GM21381 (cell line): ENCODE results near the gene FTH1.
"Not testable (repeated sequence)": the region's sequence is repeated elsewhere in the genome, so short reads cannot be mapped to it uniquely, and the experiment has no call there.

Experiments used
- ATAC-seq: cut with Tn5 transposase; IDR thresholded peaks from one replicate; pipeline ENCODE4 v1.9.1; 2021; ENCODE audit warnings: mild to moderate bottlenecking, moderate library complexity; ENCODE audit not compliant: unreplicated experiment

The FTH1 gene

GRCh38 chr11:61978703-61979661, 11.5 kb upstream of the FTH1 start:
- no peak for ATAC-seq

GRCh38 chr11:61976813-61977475, 9.5 kb upstream of the FTH1 start:
- ATAC-seq: no peak

GRCh38 chr11:61976420-61976800, 9.0 kb upstream of the FTH1 start:
- no peak for ATAC-seq

- ATAC-seq: no peak
These were observed 8.4 kb upstream of the FTH1 start for GRCh38 chr11:61975638-61976419.

GRCh38 chr11:61974766-61975631, 7.6 kb upstream of the FTH1 start:
- ATAC-seq: no peak

- ATAC-seq: no peak
These were observed 6.2 kb upstream of the FTH1 start for GRCh38 chr11:61973476-61974162.

- no peak for ATAC-seq
These were observed 5.4 kb upstream of the FTH1 start for GRCh38 chr11:61972672-61973475.

GRCh38 chr11:61972112-61972671, 4.8 kb upstream of the FTH1 start:
- ATAC-seq: no peak

- no peak for ATAC-seq
These were observed 4.0 kb upstream of the FTH1 start for GRCh38 chr11:61971248-61972111.

- no peak for ATAC-seq
These were observed 2.6 kb upstream of the FTH1 start for GRCh38 chr11:61969838-61970662.

GRCh38 chr11:61969391-61969758, 1.9 kb upstream of the FTH1 start:
- ATAC-seq: no peak

GRCh38 chr11:61968758-61969390, 1.4 kb upstream of the FTH1 start:
- no peak for ATAC-seq

- ATAC-seq: peak; percentile 19
These were observed 707 bp upstream of the FTH1 start for GRCh38 chr11:61967924-61968757.

GRCh38 chr11:61966734-61967115, 709 bp downstream of the FTH1 start:
- ATAC-seq: no peak

- ATAC-seq: not testable (repeated sequence)
These were observed 2.7 kb downstream of the FTH1 start for GRCh38 chr11:61964666-61965271.
